GM13976 (cell line): ENCODE data around the gene LRCOL1.

ENCODE experiments used
- DNase-seq: peaks from one replicate; pipeline ENCODE4 v3.0.0; 2012; ENCODE audit warnings: low spot score
- CTCF ChIP-seq: IDR thresholded peaks from 2 replicates; pipeline ENCODE4 v1.5.1; 2012; ENCODE audit warnings: borderline replicate concordance, mild to moderate bottlenecking; ENCODE audit not compliant: insufficient read depth; ENCODE audit errors: extremely low read depth, missing control alignments, control extremely low read depth
- in situ Hi-C: fragments of 300-500 bp; cut with MboI; formaldehyde crosslinking; loops from one replicate; pipeline ENCODE4 v1.12.0; 2022; ENCODE audit warnings: low sequenced_read_pairs, mixed read lengths, inconsistent platforms; ENCODE audit not compliant: unreplicated experiment

The LRCOL1 gene

GRCh38 chr12:132619071-132619385 is 8.6 kb upstream of the LRCOL1 start:
- DNase-seq: no peak
- TF ChIP-seq CTCF: no peak
- in situ Hi-C loops: loop anchor here (25.0 kb wide), 1 partner anchor 207 kb away; no protein-coding TSS in a partner anchor

- no peak for DNase-seq
- in situ Hi-C loops: loop anchor here (25.0 kb wide), 1 partner anchor 206 kb away; no protein-coding TSS in a partner anchor
- TF ChIP-seq CTCF: no peak
Observed at GRCh38 chr12:132618683-132619043, 8.3 kb upstream of the LRCOL1 start, which contains the start of gene P2RX2. TSS of gene P2RX2 (plus strand) at chr12:132618776. CDS start at chr12:132618817, 41 bp downstream.

GRCh38 chr12:132617822-132618682 is 7.7 kb upstream of the LRCOL1 start:
- DNase-seq: no peak
- TF ChIP-seq CTCF: no peak
- in situ Hi-C loops: loop anchor here (25.0 kb wide), 1 partner anchor 206 kb away; no protein-coding TSS in a partner anchor

- DNase-seq: no peak
- in situ Hi-C loops: loop anchor here (25.0 kb wide), 1 partner anchor 205 kb away; no protein-coding TSS in a partner anchor
- no peak for TF ChIP-seq CTCF
Observed at GRCh38 chr12:132617135-132617701, 6.8 kb upstream of the LRCOL1 start.

- in situ Hi-C loops: loop anchor here (25.0 kb wide), 1 partner anchor 203 kb away; no protein-coding TSS in a partner anchor
- DNase-seq: no peak
- TF ChIP-seq CTCF: no peak
Observed at GRCh38 chr12:132615579-132616038, 5.2 kb upstream of the LRCOL1 start.

- peak; percentile 87 for DNase-seq
- peak; percentile 66 for TF ChIP-seq CTCF
- in situ Hi-C loops: loop anchor here (25.0 kb wide), 1 partner anchor 203 kb away; no protein-coding TSS in a partner anchor
Observed at GRCh38 chr12:132614861-132615578, 4.6 kb upstream of the LRCOL1 start.
